Mucosa of gallbladder (tissue), 1 donor: ENCODE results near the gene TTC13. TPM values are rescaled to one million over a fixed set of nuclear protein-coding genes. Genes with fewer than 3 reads are reported as not detected.

Experiments
- total RNA-seq: library from RNA; stranded (reverse); gene quantifications from one replicate; pipeline ENCODE4 v1.2.1, GENCODE V29; 2021
- donor health status: DM: no; HTN: no; CAD: no.

The TTC13 gene
- total RNA-seq, 1 donor from 2014 or later = 18.4 TPM

Other genes with a start within 250 kb of the TTC13 start
- gene CAPN9, start 231.5 kb downstream of the TTC13 start, total RNA-seq = 0.83 TPM
- gene C1orf198, start 110.3 kb downstream of the TTC13 start, total RNA-seq = 152 TPM
- gene ARV1, start 233 bp upstream of the TTC13 start, total RNA-seq = 24.3 TPM
- gene FAM89A, start 61.4 kb upstream of the TTC13 start, total RNA-seq = 4.0 TPM
- 0.03 TPM for gene TRIM67, start 183.2 kb upstream of the TTC13 start, total RNA-seq